H1 (cell line): ENCODE data around the gene FEZF1. TPM values are rescaled to one million over a fixed set of nuclear protein-coding genes. Genes with fewer than 3 reads are reported as not detected.

Experiments used
- CTCF ChIA-PET: fragments of 300-600 bp; sonication (Branson Sonifier 250); formaldehyde crosslinking; loops from one replicate; lab custom pipeline; 2021; ENCODE audit not compliant: partially characterized antibody; lab: Charles Lee
- POLR2A ChIA-PET: fragments of 300-600 bp; sonication (Branson Sonifier 250); formaldehyde crosslinking; loops from one replicate; lab custom pipeline; 2021; ENCODE audit warnings: inconsistent platforms; ENCODE audit not compliant: partially characterized antibody; lab: Charles Lee
- DNase-seq, 2 experiments: peaks; one replicate each; pipeline versions ENCODE4 v3.0.0 to v3.0.0-alpha.2; 2010 to 2022; ENCODE audit warnings: low spot score in 2 of 2, low read depth in 1 of 2, mixed read lengths in 1 of 2
- FAIRE-seq: peaks from 2 replicates; lab custom pipeline; 2011; peaks lifted over from hg19 to GRCh38; lab: Jason Lieb, UNC
- H2AFZ ChIP-seq: 2 replicates; pipeline ENCODE4 v1.8.1; 2012; ENCODE audit warnings: low read length, inconsistent platforms
- H2AK5ac ChIP-seq: 2 replicates; pipeline ENCODE4 v1.6.1; 2013; ENCODE audit warnings: low read depth, low read length
- H2BK120ac ChIP-seq: replicated peaks from 2 replicates; pipeline ENCODE3; 2013; ENCODE audit warnings: low read depth, low read length, inconsistent platforms
- H2BK12ac ChIP-seq: 2 replicates; pipeline ENCODE4 v1.6.1; 2013; ENCODE audit warnings: low read depth, low read length
- H2BK15ac ChIP-seq: 2 replicates; pipeline ENCODE4 v1.6.1; 2013; ENCODE audit warnings: low read length
- H2BK20ac ChIP-seq: 2 replicates; pipeline ENCODE4 v1.6.1; 2013; ENCODE audit warnings: low read length
- H2BK5ac ChIP-seq: 2 replicates; pipeline ENCODE4 v1.6.1; 2013; ENCODE audit warnings: low read depth, low read length
- H3K14ac ChIP-seq: 2 replicates; pipeline ENCODE4 v1.6.1; 2013; ENCODE audit warnings: inconsistent platforms; ENCODE audit not compliant: insufficient read length
- H3K18ac ChIP-seq: 2 replicates; pipeline ENCODE4 v1.6.1; 2013; ENCODE audit warnings: low read length; ENCODE audit errors: extremely low read depth
- H3K23ac ChIP-seq: 2 replicates; pipeline ENCODE4 v1.6.1; 2013; ENCODE audit warnings: inconsistent platforms; ENCODE audit not compliant: insufficient read length
- H3K23me2 ChIP-seq: 2 replicates; pipeline ENCODE4 v1.6.1; 2013; ENCODE audit warnings: low read depth, low read length
- H3K27ac ChIP-seq: 2 replicates; pipeline ENCODE4 v1.6.1; 2011; ENCODE audit warnings: low read depth, low read length, inconsistent platforms
- H3K27me3 ChIP-seq, 4 experiments: replicated peaks in 1 of 4; 1 replicate in 1 of 4; 2 replicates in 3 of 4; pipeline versions ENCODE4 v1.6.1 to v1.8.1; 2011 to 2013; ENCODE audit warnings: low read length in 3 of 4, mild to moderate bottlenecking in 3 of 4, inconsistent platforms in 2 of 4, mixed read lengths in 2 of 4, moderate library complexity in 1 of 4; ENCODE audit not compliant: control insufficient read depth in 3 of 4, insufficient read depth in 3 of 4; ENCODE audit errors: extremely low read depth in 1 of 4
- H3K36me3 ChIP-seq, 4 experiments: 2 replicates each; pipeline versions ENCODE4 v1.6.1 to v1.8.1; 2011 to 2013; ENCODE audit warnings: mild to moderate bottlenecking in 4 of 4, low read length in 3 of 4, moderate library complexity in 2 of 4, control low read depth in 1 of 4, inconsistent platforms in 1 of 4; ENCODE audit not compliant: insufficient read depth in 4 of 4, control insufficient read depth in 2 of 4
- H3K4ac ChIP-seq: replicated peaks from 2 replicates; pipeline ENCODE3; 2013; ENCODE audit warnings: low read length, low read depth, mixed read lengths, inconsistent platforms; ENCODE audit not compliant: insufficient read length
- H3K4me1 ChIP-seq, 4 experiments: replicated peaks in 1 of 4; 1 replicate in 1 of 4; 2 replicates in 3 of 4; pipeline versions ENCODE4 v1.6.1 to v1.8.1; 2011 to 2013; ENCODE audit warnings: low read length in 3 of 4, inconsistent platforms in 2 of 4, mixed read lengths in 1 of 4; ENCODE audit not compliant: insufficient read depth in 4 of 4, control insufficient read depth in 3 of 4
- H3K4me2 ChIP-seq, 2 experiments: 2 replicates each; pipeline versions ENCODE4 v1.6.1 to v1.8.1; 2011 to 2013; ENCODE audit warnings: low read depth in 2 of 2, low read length in 2 of 2, control low read depth in 1 of 2, inconsistent platforms in 1 of 2, mild to moderate bottlenecking in 1 of 2; ENCODE audit not compliant: insufficient read depth in 1 of 2
- H3K4me3 ChIP-seq, 4 experiments: fragments of 200-600, 300-600 bp in 1 of 4; sonication (generic), shearing (Covaris generic), sonication (Bioruptor Twin) in 1 of 4; 2 replicates each; pipeline versions ENCODE4 v1.5.1 to v1.8.1; 2011 to 2016; ENCODE audit warnings: low read length in 4 of 4, low read depth in 3 of 4, control low read depth in 2 of 4, inconsistent platforms in 2 of 4, mild to moderate bottlenecking in 2 of 4, mixed read lengths in 1 of 4, moderate library complexity in 1 of 4; ENCODE audit not compliant: insufficient read depth in 2 of 4; ENCODE audit errors: extremely low read depth in 1 of 4
- H3K56ac ChIP-seq: replicated peaks from 2 replicates; pipeline ENCODE3; 2013; ENCODE audit warnings: low read depth, mild to moderate bottlenecking, mixed read lengths, low read length, inconsistent platforms; ENCODE audit not compliant: insufficient read length
- H3K79me1 ChIP-seq: 2 replicates; pipeline ENCODE4 v1.6.1; 2013; ENCODE audit warnings: low read depth, low read length, control low read depth
- H3K79me2 ChIP-seq, 2 experiments: 2 replicates each; pipeline versions ENCODE4 v1.6.1 to v1.8.1; 2012 to 2013; ENCODE audit warnings: low read length in 2 of 2, mild to moderate bottlenecking in 2 of 2, inconsistent platforms in 1 of 2; ENCODE audit not compliant: insufficient read depth in 2 of 2, control insufficient read depth in 1 of 2
- H3K9ac ChIP-seq, 4 experiments: replicated peaks in 1 of 4; 1 replicate in 1 of 4; 2 replicates in 3 of 4; pipeline versions ENCODE4 v1.6.1 to v1.8.1; 2011 to 2013; ENCODE audit warnings: low read depth in 3 of 4, low read length in 3 of 4, control low read depth in 2 of 4, mild to moderate bottlenecking in 2 of 4, moderate library complexity in 2 of 4, inconsistent platforms in 1 of 4; ENCODE audit errors: extremely low read depth in 1 of 4
- H3K9me3 ChIP-seq, 2 experiments: 2 replicates each; pipeline versions ENCODE4 v1.6.1 to v1.8.1; 2012 to 2013; ENCODE audit warnings: mild to moderate bottlenecking in 2 of 2, moderate library complexity in 2 of 2, control low read depth in 1 of 2, inconsistent platforms in 1 of 2, low read depth in 1 of 2, low read length in 1 of 2, mixed read lengths in 1 of 2; ENCODE audit not compliant: insufficient read depth in 2 of 2
- H4K20me1 ChIP-seq, 2 experiments: replicated peaks in 1 of 2; 2 replicates each; pipeline versions ENCODE3 to v1.8.1; 2011 to 2013; ENCODE audit warnings: inconsistent platforms in 2 of 2, low read length in 2 of 2, mild to moderate bottlenecking in 1 of 2; ENCODE audit not compliant: insufficient read depth in 2 of 2, control insufficient read depth in 1 of 2
- H4K5ac ChIP-seq: 2 replicates; pipeline ENCODE4 v1.6.1; 2013; ENCODE audit warnings: low read length, low read depth, mixed read lengths, inconsistent platforms; ENCODE audit not compliant: insufficient read length
- H4K8ac ChIP-seq: 2 replicates; pipeline ENCODE4 v1.8.0; 2013; ENCODE audit warnings: mild to moderate bottlenecking, moderate library complexity, low read length, inconsistent platforms; ENCODE audit not compliant: insufficient read depth; ENCODE audit errors: extremely low read depth
- H4K91ac ChIP-seq: replicated peaks from 2 replicates; pipeline ENCODE3; 2013; ENCODE audit warnings: low read length, mixed read lengths, inconsistent platforms; ENCODE audit not compliant: insufficient read length
- ASH2L ChIP-seq: fragments of 200-600, 300-600 bp; sonication (generic); IDR thresholded peaks from one replicate; pipeline ENCODE4 v1.7.1; 2017; ENCODE audit warnings: low read length
- BCL11A ChIP-seq, 2 experiments: IDR thresholded peaks; one replicate each; pipeline ENCODE4 v1.6.1; 2011; ENCODE audit warnings: low read depth in 2 of 2, low read length in 2 of 2, mild to moderate bottlenecking in 2 of 2
- NANOG ChIP-seq: IDR thresholded peaks from 2 replicates; pipeline ENCODE4 v1.6.1; 2011; ENCODE audit warnings: low read length, low read depth, mild to moderate bottlenecking, inconsistent platforms; ENCODE audit not compliant: insufficient read depth, poor library complexity, severe bottlenecking
- PHF8 ChIP-seq: fragments of 200-600 bp; sonication (generic); conservative IDR thresholded peaks from 2 replicates; pipeline ENCODE4 v1.7.1; 2012; ENCODE audit warnings: low read depth, mild to moderate bottlenecking, inconsistent platforms, low read length, moderate library complexity
- RBBP5 ChIP-seq: IDR thresholded peaks from 2 replicates; pipeline ENCODE4 v1.7.1; 2012; ENCODE audit warnings: low read depth, mild to moderate bottlenecking, inconsistent platforms, low read length, moderate library complexity, borderline replicate concordance
- RFX5 ChIP-seq: IDR thresholded peaks from 2 replicates; pipeline ENCODE4 v1.6.1; 2011; ENCODE audit warnings: low read depth, low read length, improper control_type of control experiment, borderline replicate concordance
- RXRA ChIP-seq: IDR thresholded peaks from 2 replicates; pipeline ENCODE4 v1.6.1; 2011; ENCODE audit warnings: low read depth, mild to moderate bottlenecking, low read length, moderate library complexity; ENCODE audit not compliant: insufficient read depth
- SIN3A ChIP-seq, 2 experiments: IDR thresholded peaks in 1 of 2; conservative IDR thresholded peaks in 1 of 2; 2 replicates each; pipeline ENCODE4 v1.6.1; 2011 to 2012; ENCODE audit warnings: low read length in 2 of 2, improper control_type of control experiment in 1 of 2, low read depth in 1 of 2, mild to moderate bottlenecking in 1 of 2
- TBP ChIP-seq: IDR thresholded peaks from 2 replicates; pipeline ENCODE4 v1.6.1; 2011; ENCODE audit warnings: low read depth, low read length, improper control_type of control experiment
- WGBS, 2 experiments: shearing (Covaris generic) in 1 of 2; methylation state at CpG; one replicate each; pipeline versions ENCODE4 v1.1.6 to v1.1.7; 2013 to 2015; ENCODE audit warnings: low lambda C conversion rate in 2 of 2, mixed read lengths in 2 of 2, inconsistent platforms in 1 of 2, low coverage in 1 of 2, missing lambda C conversion rate in 1 of 2; ENCODE audit not compliant: insufficient replicate concordance in 2 of 2, insufficient coverage in 1 of 2, insufficient read length in 1 of 2; ENCODE audit errors: extremely low coverage in 1 of 2, missing lambda C conversion rate in 1 of 2; 5-methylcytosine and 5-hydroxymethylcytosine counted together
- polyA plus RNA-seq, 7 experiments: library from polyadenylated mRNA; depleted of rRNA in 3 of 7; stranded (reverse) in 5 of 7; unstranded in 2 of 7; fragments of >200 nt in 5 of 7; fragments of 200-250 nt in 2 of 7; gene quantifications; 1 replicate in 5 of 7; 2 replicates in 1 of 7; 4 replicates in 1 of 7; pipeline versions ENCODE4 v1.2.1 to v1.2.3, GENCODE V29; 2011 to 2013; ENCODE audit warnings: missing spikeins in 2 of 7, mixed read lengths in 2 of 7
- total RNA-seq: library from RNA; stranded (reverse); fragmentation: NEBNext Ultra II Directional; extraction: Animal tissue kit (Norgen Biotek cat#: 25700); gene quantifications from 2 replicates; pipeline ENCODE4 v1.2.1, GENCODE V29; 2021
- TF ChIP-seq, protein P1 (sequence below): IDR thresholded peaks from 2 replicates; pipeline ENCODE4 v1.6.1; 2012; ENCODE audit warnings: inconsistent platforms

FEZF1 gene
- total and polyA plus RNA-seq, 2 of the 8 experiments (the other 6 are each of a cell fraction or from before 2014, with no cell fraction given): 10.6 to 15.7 TPM

DNA sequence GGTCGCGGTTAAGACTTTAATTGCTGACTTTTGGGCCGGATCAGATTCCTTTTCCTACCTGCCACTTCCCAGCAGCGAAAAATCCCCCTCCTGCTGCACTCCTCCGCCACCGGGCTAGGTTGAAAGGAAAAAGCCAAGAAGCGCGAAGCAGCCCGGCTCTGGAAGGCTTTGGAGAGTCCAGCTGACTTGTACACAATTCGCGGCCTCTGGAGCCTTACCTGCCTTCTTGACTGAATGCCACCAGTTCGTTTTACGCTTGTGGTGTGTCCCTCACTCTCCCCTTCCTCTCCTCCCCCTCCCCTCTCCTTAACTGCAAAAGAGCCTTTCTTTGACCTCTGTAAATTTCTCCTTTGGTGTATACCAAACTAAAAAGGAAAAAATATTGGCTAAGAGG is 2.7 kb upstream of the FEZF1 start:
- peak overlapping the region in 3 of 4 experiments; percentile 23 to 30 (median 26); a peak in 3 of 7 replicates for H3K9ac ChIP-seq
- CTCF ChIA-PET: interaction anchor here (1.4 to 3.1 kb wide), 6 partner anchors 22 to 226 kb away, joined by 3 to 11 read pairs (median 4); no protein-coding TSS in a partner anchor
- TF ChIP-seq RFX5: no peak
- no peak for TF ChIP-seq NANOG
- TF ChIP-seq RBBP5: peak; percentile 36
- TF ChIP-seq ASH2L: peak; percentile 98
- 0 out of 2 replicates have a peak, but pooled peaks have one; percentile 5 for TF ChIP-seq PHF8
- TF ChIP-seq TBP: 0 out of 2 replicates have a peak, but pooled peaks have one; percentile 38
- TF ChIP-seq BCL11A (IDR thresholded peaks at IDR 0.05; ENCODE audit: low read depth in 2 of 2, low read length in 2 of 2): no peak
- TF ChIP-seq SIN3A (conservative IDR thresholded peaks at IDR 0.05 in 1 of 2, IDR thresholded peaks at IDR 0.05 in 1 of 2; ENCODE audit: low read depth in 1 of 2, low read length in 2 of 2): 0 out of 4 replicates have a peak, but pooled peaks of 1 of the 2 experiments have one; percentile 25
- TF ChIP-seq RXRA: no peak
- TF ChIP-seq, protein P1, sequence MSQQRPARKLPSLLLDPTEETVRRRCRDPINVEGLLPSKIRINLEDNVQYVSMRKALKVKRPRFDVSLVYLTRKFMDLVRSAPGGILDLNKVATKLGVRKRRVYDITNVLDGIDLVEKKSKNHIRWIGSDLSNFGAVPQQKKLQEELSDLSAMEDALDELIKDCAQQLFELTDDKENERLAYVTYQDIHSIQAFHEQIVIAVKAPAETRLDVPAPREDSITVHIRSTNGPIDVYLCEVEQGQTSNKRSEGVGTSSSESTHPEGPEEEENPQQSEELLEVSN: no peak

More for the DNA sequence above, 2.7 kb upstream of the FEZF1 start:
- Histone ChIP-seq H2BK12ac (0 out of 2 replicates have a peak overlapping the region, but pooled peaks have one; percentile 94), H4K5ac (no peak overlapping the region), H3K4me2 (peak overlapping the region; percentile 99 to 100), H3K4me1 (peaks cover 7 to 32% (median 21%) of the 10 kb centered on the region in 4 experiments; a peak in 6 of 7 replicates), H3K14ac (no peak overlapping the region), H3K23ac (no peak overlapping the region), H2BK120ac (no peak overlapping the region), H3K4ac (no peak overlapping the region), H3K9me3 (no peaks in the 10 kb centered on the region), H4K20me1 (no peaks in the 10 kb centered on the region), H3K23me2 (peaks cover 44% of the 10 kb centered on the region; the same call in 1 of the 2 replicates), H3K56ac (no peak overlapping the region), H3K27me3 (peaks cover 14 to 58% (median 42%) of the 10 kb centered on the region in 4 experiments), H3K36me3 (peaks cover 0 to 16% (median 0%) of the 10 kb centered on the region in 4 experiments; a peak in 1 of 8 replicates), H3K18ac (peak overlapping the region; percentile 38; the same call in 1 of the 2 replicates), H4K8ac (peak overlapping the region; percentile 51; the same call in 1 of the 2 replicates), H3K27ac (no peak overlapping the region), H3K4me3 (peak overlapping the region; percentile 81 to 93 (median 86)), H2AK5ac (no peak overlapping the region), H2AFZ (no peak overlapping the region), H2BK15ac (no peak overlapping the region), H2BK5ac (no peak overlapping the region), H3K79me1 (no peaks in the 10 kb centered on the region), H2BK20ac (no peak overlapping the region), H3K79me2 (peaks cover 0 to 26% of the 10 kb centered on the region in 2 experiments; a peak in 3 of 4 replicates), H4K91ac (no peak overlapping the region)
- DNase-seq (peak in 1 of 2 experiments; percentile 81), FAIRE-seq (no peak)
- POLR2A ChIA-PET: interaction anchor here (1.5 to 2.2 kb wide), 2 partner anchors 9 to 160 kb away, joined by 5 to 26 read pairs; no protein-coding TSS in a partner anchor
- WGBS, 2 experiments: 3% methylated on average over 12 of the region's 13 CpGs; no CpG with 5 or more reads in 1 of the 2 experiments
